GM18499 (cell line): Measurements from ENCODE around the gene NR6A1.

Experiments used
- ATAC-seq: cut with Tn5 transposase; IDR thresholded peaks from one replicate; pipeline ENCODE4 v1.9.1; 2021; ENCODE audit warnings: moderate number of reproducible peaks; ENCODE audit not compliant: insufficient read depth, unreplicated experiment

Gene NR6A1

DNA sequence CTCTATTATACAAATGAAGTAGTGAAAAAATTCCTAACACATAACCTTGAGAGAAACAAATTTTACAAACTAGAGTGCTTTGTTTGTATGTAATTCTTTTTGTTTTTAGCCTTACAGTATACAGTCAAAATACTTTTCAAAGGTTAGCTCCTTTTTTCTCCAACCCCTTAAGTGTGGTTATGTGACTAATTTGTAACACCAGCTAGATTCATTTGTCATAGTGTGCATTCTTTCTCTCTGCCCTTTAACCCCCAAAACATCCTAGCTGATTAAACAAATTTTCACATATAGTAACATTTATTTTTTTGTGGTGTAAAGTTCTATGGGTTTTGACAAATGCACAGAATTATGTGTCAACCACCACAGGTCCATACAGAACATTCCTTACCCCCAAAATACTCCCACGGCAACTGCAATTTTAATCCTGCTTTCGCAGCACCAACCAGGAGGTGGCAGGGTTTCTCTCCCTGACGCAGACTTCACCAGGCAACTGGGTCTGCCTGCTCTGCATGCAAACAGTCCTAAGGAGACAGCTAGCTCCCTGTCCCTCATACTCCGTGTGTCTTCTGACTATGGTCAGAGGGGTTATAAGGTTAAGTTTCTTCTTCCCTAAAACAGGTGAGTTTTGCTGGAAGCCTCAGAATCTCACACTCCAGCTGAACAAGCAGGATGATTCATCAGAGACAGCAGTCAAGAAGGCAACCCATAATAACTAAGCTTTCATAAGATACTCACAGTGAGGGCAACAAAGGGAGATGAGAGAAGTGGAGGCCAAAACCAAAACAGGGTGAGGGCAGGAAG, 219.4 kb downstream of the NR6A1 start:
- no peak for ATAC-seq

DNA sequence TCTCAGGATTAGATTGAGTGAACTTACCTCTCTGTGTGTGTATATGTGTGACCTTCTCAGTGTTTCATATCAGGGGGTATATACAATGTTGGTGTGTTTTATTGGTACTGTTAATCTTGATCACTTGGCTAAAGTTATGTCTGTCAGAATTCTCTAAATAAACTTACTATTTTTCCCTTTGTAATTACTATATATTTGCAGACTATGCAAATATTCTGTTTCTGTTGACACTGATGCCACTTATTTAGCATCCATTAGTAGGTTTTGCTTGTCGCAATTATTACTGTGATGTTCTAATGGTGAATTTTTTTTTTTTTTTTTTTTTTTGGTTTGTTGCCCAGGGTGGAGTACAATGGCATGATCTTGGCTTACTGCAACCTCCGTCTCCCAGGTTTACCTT, 221.0 kb downstream of the NR6A1 start:
- no peak for ATAC-seq

DNA sequence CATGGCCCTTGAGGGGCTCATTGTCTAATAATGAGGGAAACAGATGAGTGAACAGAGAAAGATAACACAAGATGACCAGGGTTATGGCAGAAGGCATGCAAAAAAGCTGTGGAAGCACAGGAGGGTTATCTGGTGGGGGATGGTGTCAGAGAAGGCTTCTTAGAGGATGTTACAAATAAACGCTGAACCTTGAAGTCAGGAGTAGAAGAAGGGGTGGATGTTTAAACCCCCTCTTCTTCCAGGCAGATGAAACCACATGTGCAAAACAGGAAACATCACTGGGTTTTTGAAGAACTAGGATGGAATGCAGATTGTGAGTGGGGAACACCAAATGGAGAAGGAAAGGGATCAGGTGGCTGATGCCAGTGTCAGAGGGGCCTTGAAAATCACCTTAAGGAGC, 222.1 kb downstream of the NR6A1 start:
- no peak for ATAC-seq

DNA sequence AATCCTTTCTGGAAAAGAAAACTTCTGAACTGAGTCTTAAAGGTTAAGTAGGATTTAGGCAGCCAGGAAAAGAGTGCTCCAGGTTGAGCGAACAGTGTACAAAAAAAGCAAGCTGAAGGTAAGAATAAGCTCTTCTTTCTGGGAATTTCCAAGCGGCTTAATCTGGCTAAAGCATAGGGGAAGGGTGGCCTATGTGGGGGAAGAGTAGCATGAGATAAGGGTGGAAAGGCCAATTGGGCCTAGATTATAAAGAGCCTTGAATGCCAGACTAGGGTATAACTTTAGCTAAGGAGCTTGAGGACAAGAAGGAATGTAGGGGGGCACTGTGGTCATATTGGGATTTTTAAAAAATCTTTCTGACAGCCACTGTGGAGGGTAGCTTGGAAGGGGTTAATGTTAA, 226.6 kb downstream of the NR6A1 start:
- ATAC-seq: no peak

DNA sequence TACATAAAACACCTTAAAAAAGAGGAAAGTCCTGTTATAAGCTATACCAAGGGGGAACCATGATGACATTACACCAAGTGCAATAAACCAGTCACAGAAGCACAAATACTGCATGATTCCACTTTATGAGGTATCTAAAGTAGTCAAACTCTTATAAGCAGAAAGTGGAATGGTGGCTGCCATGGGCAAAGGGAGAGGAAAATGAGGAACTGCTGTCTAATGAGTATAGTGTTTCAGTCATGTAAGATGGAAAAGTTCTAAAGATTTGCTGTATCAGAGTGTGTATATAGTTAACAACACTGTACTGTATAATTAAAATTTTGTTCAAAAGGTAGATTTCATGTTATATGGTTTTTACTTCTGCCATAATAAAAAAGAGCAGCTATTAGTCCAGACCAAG, 229.3 kb downstream of the NR6A1 start:
- ATAC-seq: no peak

DNA sequence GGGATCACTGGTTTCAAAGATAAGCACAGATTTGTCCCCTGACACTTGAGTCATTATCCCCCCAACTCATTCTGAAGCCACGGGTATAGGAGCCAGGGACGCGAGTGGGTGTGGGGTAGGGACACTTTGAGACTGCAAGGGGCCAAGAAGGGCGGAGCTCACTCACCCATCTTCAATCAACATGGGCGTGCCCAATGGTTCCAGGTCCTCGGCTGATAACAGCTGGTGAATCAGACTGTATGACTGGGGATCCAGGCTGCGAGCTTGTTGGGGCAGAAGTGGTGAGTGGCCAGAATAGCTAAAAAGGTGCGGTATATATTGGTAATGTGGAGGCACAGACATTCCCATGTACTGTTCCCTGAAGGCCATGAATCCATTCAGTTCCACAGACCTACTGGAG, 233.2 kb downstream of the NR6A1 start:
- no peak for ATAC-seq

DNA sequence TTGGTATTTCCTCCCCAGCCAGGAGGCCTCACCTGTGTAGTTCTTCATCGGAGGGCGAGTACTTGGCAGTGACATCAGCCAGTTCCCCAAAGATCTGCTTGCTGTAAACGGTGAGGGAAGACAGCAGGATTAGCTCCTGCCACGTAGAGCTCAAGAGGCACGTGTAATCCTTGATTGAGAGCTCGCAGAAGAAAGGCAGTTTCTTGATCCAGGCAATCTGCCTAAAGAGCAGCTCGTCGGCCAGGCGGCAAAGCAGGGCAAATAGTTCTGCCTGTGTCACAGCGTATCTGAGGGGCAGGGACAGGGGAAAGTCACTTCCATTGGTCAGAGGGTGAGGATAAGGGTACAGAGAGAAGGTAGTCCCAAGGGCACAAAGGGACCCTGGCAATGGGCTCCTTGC, 235.3 kb downstream of the NR6A1 start:
- no peak for ATAC-seq

DNA sequence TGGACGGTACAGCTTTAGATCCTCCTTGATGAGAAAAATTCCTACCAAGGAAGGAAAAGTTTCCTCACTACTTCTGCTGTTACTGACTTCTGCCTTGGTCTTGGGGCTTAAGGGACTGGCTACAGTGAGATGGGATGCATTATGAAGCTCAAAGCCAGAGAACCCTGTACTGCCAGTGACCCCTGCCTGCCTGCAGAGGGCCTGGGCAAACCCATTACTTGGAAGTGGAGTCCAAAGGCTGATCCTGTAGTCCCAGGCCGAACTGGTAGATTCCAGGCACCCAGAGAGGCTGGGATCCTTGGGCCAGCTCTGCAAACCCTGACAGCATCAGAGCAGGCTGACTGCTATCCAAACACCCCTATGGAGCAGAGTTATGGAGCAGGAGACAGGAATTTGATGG, 238.2 kb downstream of the NR6A1 start:
- no peak for ATAC-seq

DNA sequence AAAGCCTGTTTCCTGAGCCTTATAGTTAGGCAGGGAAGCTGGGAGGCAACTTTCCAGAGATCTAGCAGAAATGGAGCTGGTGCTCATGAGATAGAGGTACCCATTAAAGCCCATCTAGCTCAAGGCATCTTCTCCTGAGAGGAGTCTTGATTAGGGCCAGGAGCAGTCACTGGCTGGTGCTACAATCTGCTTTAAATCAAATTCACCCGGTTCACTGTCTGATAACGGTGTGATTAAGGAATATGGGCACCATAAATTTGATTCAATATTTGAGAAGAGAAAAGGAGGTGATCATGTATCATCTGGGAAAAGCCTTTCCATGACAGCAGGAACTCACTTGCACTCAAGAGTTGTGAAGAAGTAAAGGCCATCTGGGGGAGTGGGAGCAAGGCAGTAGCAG, 240.0 kb downstream of the NR6A1 start:
- no peak for ATAC-seq

DNA sequence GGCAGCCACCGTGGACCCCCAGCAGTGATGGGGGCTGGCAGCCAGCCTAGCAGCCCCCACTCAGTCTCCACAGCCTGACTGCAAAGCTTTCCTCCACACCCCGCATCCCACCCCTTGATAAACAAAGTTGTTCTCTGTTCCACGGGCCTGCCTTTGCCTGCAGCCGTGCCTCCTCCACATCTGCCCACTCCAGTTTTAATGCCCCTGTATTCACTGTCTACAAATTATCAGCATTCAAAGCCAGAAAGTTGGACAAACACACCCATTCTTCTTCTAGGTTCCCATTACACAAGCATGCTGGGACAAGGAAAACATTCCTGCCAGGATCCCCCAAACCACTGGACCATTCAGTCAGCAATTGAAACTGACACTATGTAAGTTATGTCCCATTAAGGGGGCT, 240.9 kb downstream of the NR6A1 start:
- no peak for ATAC-seq

DNA sequence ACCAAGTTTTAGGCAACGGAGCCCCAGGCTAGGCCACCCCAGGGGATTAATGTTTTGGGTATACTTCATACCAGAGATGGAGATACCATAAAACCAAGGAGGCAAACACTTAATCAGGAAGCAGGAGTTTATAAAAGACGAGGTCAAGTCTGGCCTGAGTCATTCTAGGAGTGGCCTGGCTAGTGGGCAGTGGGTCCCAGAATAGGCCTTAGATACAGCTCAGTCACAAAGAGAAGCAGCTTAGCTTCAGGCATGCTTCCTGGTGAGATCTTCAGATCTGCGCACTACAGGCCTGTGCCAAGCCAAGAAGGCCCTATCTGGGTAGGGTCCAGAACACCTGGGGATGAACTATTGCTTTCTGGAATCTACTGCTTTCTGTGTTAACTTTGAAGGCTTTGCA, 243.3 kb downstream of the NR6A1 start:
- ATAC-seq: no peak

DNA sequence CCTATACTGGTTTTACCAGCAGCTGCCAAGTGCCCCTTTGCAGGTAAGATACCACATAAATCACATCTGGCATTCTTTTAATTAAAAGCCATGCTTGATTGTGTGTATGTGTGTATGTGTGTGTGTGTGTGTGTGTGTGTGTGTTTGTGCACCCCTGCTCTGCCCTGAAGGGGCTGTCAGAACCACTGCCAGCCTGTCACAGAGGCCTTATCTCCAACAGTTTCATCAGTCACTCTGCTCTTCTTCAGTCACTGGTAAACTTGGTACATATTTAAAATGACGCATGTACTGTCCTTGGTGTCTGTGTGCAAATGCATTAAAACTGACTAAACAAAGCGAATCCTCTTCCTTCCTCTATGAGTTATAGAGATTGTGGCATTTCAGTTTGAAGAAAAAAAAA, 244.9 kb downstream of the NR6A1 start:
- no peak for ATAC-seq

DNA sequence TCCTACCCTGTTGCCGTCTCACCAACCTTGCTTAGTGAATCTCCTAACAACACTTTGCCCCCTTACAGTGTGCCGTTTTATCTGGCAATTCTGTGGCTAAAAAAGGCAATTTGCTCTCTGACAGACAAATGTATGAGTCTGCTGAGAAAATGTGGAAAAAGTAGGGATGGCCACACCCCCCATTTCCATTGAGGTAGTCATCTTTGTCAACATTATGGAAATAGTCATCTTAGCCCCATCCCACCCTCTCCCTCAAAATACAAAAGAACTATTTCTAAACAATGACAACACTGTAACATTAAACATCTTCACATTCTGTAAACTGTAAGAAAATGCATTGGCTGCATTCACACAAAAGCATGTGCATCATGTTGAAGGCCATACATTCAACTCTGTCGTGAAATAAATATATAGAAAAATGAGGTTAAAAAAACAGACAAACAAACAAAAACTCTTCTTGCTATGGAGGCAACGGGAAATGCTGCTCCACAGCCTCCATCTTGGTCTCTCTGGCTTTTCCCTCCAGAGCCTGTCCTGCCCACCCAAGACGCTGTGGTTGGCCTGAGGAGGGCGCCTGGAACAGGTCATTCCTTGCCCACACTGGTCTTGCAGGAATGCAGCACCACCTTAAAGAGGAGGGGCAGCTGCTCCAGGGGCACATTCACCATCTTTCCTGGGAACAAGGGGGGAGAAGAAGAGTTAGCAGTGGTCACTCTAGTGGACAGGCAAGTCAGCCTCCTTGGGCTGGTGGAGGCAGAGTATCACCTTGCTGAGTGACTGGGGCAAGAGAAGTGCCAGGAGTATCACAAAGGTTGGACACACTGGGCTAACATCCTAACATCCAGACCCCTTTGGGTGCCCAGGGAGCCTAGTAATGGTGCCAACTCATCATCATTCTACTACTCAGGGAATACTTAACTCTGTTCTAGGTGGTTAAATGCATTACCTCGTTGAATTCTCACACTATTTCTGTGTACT, 248.7 kb downstream of the NR6A1 start:
- no peak for ATAC-seq

DNA sequence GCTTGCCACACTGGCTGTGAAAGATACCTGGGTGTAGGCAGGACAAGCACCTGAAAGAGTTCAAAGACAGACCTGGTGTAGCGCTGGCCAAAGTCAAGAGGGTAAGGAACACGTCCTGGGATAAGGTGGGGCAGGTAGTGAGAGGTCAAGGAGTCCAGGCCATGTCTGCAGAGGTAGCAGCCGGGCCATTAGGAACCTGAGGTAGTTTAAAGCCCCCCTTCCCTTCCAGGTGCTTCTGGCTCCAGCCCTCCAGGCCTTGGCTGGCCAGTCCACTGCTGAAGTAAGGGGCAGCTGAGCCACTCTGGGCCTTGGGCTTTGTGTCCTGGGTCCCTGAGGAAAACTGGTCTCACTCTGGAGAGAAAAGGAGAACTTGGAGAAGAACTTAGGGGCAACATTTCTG, 250.0 kb downstream of the NR6A1 start:
- ATAC-seq: no peak

DNA sequence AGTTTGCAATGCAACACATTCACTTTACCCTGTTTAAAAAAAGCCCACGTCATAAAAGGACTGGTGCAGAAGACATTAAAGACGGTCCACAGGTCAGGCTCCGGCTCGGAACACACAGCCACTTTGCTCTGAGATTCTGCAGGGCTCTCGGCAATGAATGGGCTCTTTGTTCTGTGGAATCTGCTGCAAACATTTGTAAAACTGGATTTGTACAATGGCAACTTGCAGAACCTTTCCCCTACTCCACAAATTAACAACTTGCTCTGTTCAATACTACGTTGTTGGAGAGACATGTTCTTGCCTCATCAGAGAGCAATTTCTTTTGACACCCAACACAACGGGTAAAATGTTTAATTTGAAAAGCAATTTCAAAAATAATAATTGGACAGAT, 250.9 kb downstream of the NR6A1 start:
- ATAC-seq: no peak

DNA sequence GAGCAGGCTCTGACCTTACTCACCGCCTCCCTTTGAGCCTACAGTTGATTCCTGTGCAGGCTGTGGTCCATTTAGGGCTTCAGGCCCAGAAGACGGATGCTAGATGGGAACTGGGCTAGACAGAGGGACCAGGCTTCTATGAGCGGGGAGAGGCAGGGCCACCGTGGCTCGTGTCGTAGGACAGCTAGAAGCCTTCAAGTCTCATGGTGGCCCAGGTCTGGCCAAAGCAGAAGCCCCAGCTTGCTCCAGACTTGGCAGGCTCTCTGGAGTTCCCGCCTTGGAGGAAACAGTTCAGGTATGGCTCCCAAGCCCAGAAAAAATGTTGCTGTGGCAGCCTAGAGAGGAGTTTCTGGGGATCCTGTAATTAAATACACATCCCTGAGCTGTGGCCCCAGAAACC, 253.0 kb downstream of the NR6A1 start:
- no peak for ATAC-seq

DNA sequence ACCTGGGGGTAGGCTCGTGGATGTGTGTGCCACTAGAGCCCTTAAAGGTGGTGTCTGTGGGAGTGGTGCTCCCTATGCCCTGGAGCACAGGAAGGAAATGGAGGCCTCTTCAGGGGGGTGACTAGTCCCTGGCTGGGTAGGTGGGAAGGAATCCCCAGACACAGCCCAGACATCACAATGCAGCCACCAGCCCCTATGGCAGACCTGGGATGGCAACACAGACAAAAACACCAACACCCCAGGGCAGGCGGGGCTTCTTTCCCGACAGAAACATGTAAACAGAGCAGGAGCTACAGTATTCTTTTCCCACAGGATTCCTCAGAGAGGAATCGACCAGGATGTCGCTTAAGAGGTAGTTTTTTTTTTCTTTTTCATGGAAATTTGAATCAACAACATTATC, 253.5 kb downstream of the NR6A1 start:
- ATAC-seq: no peak

DNA sequence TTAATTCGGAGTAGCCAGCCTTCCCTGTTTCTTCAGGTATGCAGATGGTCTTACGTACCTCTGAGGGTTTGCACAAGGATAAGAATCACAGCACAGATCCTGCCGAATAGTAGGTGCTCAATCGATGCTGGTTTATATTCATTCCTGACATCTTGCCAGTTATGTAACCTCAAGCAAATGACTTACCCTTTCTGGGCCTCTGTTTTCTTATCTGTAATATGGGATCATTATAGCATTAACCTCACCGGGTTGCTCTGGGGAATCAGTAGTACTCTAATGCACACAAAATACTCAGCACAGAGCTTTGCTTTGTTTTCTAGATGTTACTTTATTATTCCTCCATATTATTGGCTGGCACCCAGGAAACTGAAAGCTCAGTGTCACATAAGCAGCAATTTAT, 256.2 kb downstream of the NR6A1 start:
- no peak for ATAC-seq

DNA sequence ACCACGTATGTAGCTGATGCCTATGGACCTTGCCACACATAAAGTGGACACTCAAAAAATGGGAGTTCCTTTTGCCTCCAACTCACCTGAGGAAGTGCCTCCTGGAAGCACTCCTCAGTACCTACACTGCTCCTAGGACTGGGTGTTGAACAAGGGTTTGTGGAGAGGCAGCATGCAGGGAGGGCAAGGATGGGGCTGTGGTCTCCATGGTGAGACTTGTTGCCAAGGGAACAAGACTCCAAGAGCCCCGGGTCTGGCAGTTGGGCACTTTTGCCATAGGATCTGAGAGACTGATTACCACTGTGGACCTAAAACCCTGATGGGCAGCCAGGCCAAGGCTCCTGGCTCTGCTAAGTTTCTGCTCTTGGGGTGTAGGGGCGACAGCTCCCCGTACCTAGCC, 257.0 kb downstream of the NR6A1 start:
- ATAC-seq: no peak

DNA sequence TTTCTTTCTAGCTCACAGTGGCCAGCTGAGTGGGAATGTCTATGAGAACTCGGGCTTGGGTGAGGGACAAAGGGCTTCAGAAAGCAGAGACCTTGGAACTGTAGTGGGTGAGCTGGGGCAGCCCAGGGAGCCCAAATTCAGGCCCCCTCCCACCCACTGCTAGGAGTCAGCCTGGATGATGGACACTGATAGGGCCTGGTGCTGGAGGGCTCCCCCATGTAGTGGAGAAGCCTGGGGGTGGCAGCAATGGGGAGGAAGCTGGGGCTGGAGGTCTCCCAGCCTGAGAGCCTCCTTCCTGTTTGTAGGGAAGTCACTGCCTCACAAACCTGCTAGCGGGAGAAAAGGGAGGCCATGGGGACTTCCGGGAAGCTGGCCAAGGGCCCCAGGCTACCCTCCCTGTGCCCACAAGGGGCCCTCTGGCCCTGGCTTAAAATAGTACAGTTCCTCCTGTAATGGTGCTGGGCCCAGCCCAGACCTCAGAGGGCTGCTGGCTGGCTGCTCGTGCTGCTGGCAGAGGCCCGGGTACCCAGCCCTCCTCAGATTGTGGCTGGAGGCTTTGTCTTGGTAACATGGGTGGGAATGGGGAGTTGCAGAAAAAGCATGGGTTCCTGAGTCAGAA, 257.6 kb downstream of the NR6A1 start:
- ATAC-seq: no peak

DNA sequence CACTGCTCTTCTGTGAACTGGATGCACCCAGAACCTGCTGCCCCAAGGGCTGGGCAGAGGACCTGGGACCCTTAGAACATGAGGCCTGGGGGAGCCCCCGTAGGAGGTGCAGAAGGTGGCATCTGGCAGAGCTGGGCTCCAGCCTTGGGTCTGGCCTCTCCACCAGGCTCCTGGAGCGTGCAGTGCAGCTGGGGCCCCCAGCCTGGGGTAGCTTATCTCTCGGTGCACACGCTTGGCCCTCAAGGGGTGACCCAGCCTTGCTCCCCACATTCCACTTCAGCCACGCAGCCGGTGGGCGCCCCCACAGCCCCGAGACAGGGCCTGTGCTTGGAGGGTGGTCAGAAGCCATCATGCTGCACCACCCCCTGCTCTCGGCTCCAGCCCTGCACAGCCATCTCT, 258.3 kb downstream of the NR6A1 start:
- ATAC-seq: no peak
